Parathyroid adenoma (tissue), 2 donors: ENCODE data around the gene PCED1B.

Source experiments
- H2AFZ ChIP-seq: fragments of 300-600 bp; sonication (generic); one replicate; pipeline ENCODE4 v1.7.0; 2017; ENCODE audit warnings: antibody characterized with exemption, mild to moderate bottlenecking
- H3K27ac ChIP-seq: fragments of 300-600 bp; sonication (generic); one replicate; pipeline ENCODE4 v1.7.0; 2017
- H3K27me3 ChIP-seq: fragments of 300-600 bp; sonication (generic); one replicate; pipeline ENCODE4 v1.7.0; 2017; ENCODE audit warnings: low read length; ENCODE audit not compliant: control insufficient read depth, insufficient read depth
- H3K36me3 ChIP-seq: fragments of 300-600 bp; sonication (generic); one replicate; pipeline ENCODE4 v1.7.0; 2017; ENCODE audit warnings: low read length; ENCODE audit not compliant: control insufficient read depth, insufficient read depth
- H3K4me1 ChIP-seq: fragments of 300-600 bp; sonication (generic); one replicate; pipeline ENCODE4 v1.7.0; 2017; ENCODE audit warnings: control low read depth
- H3K4me2 ChIP-seq: fragments of 300-600 bp; sonication (generic); one replicate; pipeline ENCODE4 v1.7.0; 2017; ENCODE audit warnings: low read length
- H3K4me3 ChIP-seq: fragments of 300-600 bp; sonication (generic); one replicate; pipeline ENCODE4 v1.7.0; 2017; ENCODE audit warnings: low read depth, low read length
- H3K79me2 ChIP-seq: fragments of 300-600 bp; sonication (generic); one replicate; pipeline ENCODE4 v1.7.0; 2017; ENCODE audit warnings: control low read depth
- H3K9ac ChIP-seq: fragments of 300-600 bp; sonication (generic); one replicate; pipeline ENCODE4 v1.7.0; 2017; ENCODE audit warnings: mild to moderate bottlenecking
- H3K9me3 ChIP-seq: fragments of 300-600 bp; sonication (generic); one replicate; pipeline ENCODE4 v1.7.0; 2017; ENCODE audit warnings: low read length; ENCODE audit not compliant: control insufficient read depth
- TF ChIP-seq, protein P1 (sequence below): fragments of 300-600 bp; sonication (generic); IDR thresholded peaks from one replicate; pipeline ENCODE4 v1.7.0; 2017; ENCODE audit warnings: antibody characterized with exemption, mild to moderate bottlenecking
- donor health status: primary hyperparathyroidism.

The PCED1B gene

DNA sequence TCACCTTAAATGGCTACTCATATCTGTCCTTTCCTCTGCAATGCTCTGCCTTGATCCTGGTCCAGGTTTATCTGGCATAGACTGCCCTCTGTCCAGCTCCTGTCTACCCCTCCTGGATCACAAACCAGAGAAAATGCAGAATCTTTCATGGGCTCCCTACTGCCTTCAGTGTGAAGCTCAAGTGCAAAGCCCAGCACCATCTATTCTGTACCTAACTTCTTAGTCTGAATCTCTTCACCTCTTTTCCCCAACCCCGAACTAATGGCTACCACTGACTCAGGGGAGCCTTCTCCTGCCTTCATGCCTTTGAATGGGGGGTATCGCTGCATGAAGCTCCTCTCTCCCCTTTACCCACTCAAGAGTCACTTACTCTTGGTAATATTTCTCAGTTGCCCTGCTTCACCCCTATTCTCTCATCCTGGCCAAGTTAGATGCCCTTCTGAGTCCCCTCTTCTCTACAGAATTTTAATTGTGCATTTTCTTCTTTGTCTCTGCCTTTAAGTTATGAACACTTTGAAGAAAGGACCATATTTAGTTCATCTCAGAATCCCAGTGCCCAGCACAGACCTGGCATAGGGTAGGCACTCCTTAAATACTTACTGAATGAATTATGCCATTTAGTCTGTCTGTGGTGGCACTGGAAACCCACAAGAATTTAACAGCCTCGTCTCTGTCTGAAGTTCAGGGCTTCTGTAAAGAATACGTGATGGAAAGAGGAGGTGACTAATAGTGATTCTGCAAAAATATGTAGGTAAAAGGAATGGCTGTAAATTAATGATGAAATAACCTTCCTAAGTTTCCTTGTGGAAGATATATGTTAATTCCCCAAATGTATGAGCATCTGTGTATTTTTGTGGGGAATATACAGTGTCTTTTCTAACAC lies 191.6 kb downstream of the PCED1B start:
- TF ChIP-seq, protein P1, sequence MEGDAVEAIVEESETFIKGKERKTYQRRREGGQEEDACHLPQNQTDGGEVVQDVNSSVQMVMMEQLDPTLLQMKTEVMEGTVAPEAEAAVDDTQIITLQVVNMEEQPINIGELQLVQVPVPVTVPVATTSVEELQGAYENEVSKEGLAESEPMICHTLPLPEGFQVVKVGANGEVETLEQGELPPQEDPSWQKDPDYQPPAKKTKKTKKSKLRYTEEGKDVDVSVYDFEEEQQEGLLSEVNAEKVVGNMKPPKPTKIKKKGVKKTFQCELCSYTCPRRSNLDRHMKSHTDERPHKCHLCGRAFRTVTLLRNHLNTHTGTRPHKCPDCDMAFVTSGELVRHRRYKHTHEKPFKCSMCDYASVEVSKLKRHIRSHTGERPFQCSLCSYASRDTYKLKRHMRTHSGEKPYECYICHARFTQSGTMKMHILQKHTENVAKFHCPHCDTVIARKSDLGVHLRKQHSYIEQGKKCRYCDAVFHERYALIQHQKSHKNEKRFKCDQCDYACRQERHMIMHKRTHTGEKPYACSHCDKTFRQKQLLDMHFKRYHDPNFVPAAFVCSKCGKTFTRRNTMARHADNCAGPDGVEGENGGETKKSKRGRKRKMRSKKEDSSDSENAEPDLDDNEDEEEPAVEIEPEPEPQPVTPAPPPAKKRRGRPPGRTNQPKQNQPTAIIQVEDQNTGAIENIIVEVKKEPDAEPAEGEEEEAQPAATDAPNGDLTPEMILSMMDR: no peak
- H3K27ac ChIP-seq: no peak overlapping the region
- H3K9me3 ChIP-seq: no peaks in the 10 kb centered on the region

DNA sequence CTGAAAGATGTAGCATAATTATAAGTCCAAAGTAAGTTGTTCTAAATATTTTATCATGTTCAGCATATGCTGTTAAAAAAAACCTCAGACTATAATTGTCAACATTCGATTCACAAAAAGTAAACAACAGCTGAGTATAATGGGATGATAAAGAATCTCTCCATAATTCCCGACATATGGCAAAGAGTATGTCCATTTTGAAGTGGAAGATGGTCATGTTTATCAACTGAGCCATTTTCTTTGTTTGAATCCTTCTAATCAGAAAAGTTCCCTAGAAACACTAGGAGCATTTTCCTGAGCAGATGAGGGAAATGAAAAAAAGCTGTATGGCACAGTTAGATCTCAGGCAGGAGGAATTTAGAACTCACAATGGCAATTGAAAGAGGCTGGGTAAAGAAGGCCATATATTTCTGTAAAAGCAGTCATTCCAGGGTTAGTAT lies 192.4 kb downstream of the PCED1B start:
- no peak overlapping the region for H3K9ac ChIP-seq
- no peaks in the 10 kb centered on the region for H3K9me3 ChIP-seq
- TF ChIP-seq, protein P1: no peak
- no peaks in the 10 kb centered on the region for H3K27me3 ChIP-seq
- H2AFZ ChIP-seq: no peak overlapping the region
- no peak overlapping the region for H3K4me2 ChIP-seq
- no peak overlapping the region for H3K4me3 ChIP-seq
- H3K27ac ChIP-seq: no peak overlapping the region
- H3K79me2 ChIP-seq: no peaks in the 10 kb centered on the region
- H3K4me1 ChIP-seq: no peaks in the 10 kb centered on the region
- H3K36me3 ChIP-seq: no peaks in the 10 kb centered on the region

More for the DNA sequence above, 191.6 kb downstream of the PCED1B start:
- no peaks in the 10 kb centered on the region for H3K4me1 ChIP-seq
- no peak overlapping the region for H2AFZ ChIP-seq
- H3K9ac ChIP-seq: no peak overlapping the region
- no peaks in the 10 kb centered on the region for H3K79me2 ChIP-seq
- no peaks in the 10 kb centered on the region for H3K36me3 ChIP-seq
- H3K4me2 ChIP-seq: no peak overlapping the region
- H3K27me3 ChIP-seq: no peaks in the 10 kb centered on the region
- no peak overlapping the region for H3K4me3 ChIP-seq

DNA sequence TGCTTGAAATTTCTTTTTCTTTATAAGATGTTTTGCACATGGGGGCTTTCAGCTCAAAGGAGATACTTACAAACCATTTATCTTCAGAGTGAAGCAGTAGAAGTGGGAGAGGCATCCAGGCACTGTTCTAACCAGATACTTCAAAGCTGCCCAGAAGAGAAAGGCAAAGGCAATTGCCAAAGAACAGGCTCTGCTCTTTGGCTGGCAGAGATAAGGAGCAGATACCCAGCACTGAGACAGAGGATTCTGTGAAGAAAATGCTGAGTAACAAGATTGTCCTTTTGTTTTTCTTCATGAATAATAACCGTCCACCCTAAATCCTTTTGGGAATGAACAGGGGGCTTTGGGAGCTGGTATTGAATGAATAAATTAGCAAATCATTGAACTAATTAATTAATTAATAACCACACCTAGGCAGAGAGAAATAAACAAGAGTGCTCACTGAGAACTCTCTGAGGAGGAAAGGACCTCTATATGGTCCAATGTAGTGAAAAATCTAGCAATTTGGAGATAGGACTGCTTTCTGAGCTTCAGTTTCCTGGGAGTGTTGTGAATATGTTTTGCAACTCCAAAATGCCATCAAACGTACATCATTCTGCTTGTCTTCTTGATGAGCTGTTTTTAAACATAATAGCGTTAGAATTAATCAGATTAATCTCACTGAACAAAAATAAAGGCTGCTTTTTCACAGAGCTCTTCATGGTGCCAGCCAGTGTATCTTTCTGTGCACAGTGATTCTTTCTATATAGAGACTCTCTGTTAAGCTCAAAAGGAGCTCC lies 193.2 kb downstream of the PCED1B start:
- H3K9me3 ChIP-seq: no peaks in the 10 kb centered on the region
- H3K27ac ChIP-seq: no peak overlapping the region
- no peaks in the 10 kb centered on the region for H3K4me1 ChIP-seq
- H3K79me2 ChIP-seq: no peaks in the 10 kb centered on the region
- no peaks in the 10 kb centered on the region for H3K27me3 ChIP-seq
- no peaks in the 10 kb centered on the region for H3K36me3 ChIP-seq
- no peak overlapping the region for H3K9ac ChIP-seq
- no peak overlapping the region for H2AFZ ChIP-seq
- no peak overlapping the region for H3K4me3 ChIP-seq
- TF ChIP-seq, protein P1: no peak
- no peak overlapping the region for H3K4me2 ChIP-seq

DNA sequence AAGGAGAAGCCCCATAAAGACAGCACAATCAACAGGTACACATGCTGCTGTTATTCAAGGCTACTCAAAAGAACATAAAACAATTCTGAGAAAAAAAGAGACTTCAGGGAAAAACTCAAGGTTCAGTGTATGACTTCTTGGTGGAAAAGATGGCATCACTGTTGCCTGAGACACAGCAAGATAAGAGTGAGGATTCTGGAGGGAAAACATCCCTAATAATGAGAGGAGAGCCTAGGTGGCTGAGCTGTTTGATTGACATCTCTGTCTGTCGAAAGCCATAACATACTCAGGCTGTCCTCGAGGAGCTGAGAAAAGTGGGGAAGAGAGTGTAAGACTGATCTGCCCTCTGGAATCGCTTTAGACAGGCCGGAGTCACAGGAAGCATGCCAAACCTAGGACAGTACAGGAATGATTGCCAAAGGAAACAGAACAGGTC lies 193.8 kb downstream of the PCED1B start:
- Histone ChIP-seq H3K36me3 (no peaks in the 10 kb centered on the region), H3K27me3 (no peaks in the 10 kb centered on the region), H3K4me2 (no peak overlapping the region), H3K4me3 (no peak overlapping the region), H3K79me2 (no peaks in the 10 kb centered on the region), H3K9me3 (no peaks in the 10 kb centered on the region), H3K4me1 (no peaks in the 10 kb centered on the region), H3K9ac (no peak overlapping the region), H3K27ac (no peak overlapping the region), H2AFZ (no peak overlapping the region)
- TF ChIP-seq, protein P1: no peak
